ENCODE data around the gene UIMC1. TPM values are rescaled to one million over a fixed set of nuclear protein-coding genes. Genes with fewer than 3 reads are reported as not detected.

The UIMC1 gene
- polyA plus RNA-seq, 3 donors = 14.8 to 35.6 (median 19.1) TPM

DNA sequence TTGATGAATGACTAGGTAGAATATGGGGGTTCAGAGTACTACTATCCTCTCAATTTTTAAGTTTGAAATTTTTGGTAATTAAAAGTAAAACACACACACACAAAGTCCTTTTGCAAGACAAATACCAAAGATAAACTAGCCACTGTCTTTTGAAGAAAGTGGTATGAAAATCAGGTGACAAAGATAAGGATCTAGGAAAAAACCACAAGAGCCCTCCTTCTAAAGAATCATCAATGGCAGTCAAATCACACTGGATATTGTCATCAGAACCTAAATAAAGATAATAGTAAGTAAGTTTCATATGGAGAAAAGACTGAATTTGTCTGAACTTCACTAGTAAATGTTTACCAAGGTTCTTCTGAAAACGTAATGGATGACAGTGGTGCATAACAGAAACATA is 76.9 kb downstream of the UIMC1 start:
- Histone ChIP-seq H3K4me2 (replicated peaks; ENCODE audit: extremely low read depth, low read length, poor library complexity, severe bottlenecking) (no peak overlapping the region), H3K27me3 (ENCODE audit: control insufficient read depth in 2 of 2, insufficient read depth in 2 of 2, low read length in 2 of 2) (no peaks in the 10 kb centered on the region), H3K79me2 (ENCODE audit: insufficient read depth, low read length) (peaks cover 12% of the 10 kb centered on the region), H2AFZ (ENCODE audit: insufficient read depth, low read depth, low read length, poor library complexity, severe bottlenecking) (no peak overlapping the region), H3K27ac (ENCODE audit: low read depth in 1 of 2, low read length in 2 of 2) (no peak overlapping the region), H3K9me3 (replicated peaks in 1 of 2; ENCODE audit: control insufficient read depth in 1 of 2, insufficient read depth in 1 of 2, low read length in 2 of 2) (no peaks in the 10 kb centered on the region), H3K4me1 (ENCODE audit: control insufficient read depth in 1 of 2, insufficient read depth in 2 of 2, low read length in 2 of 2) (no peaks in the 10 kb centered on the region), H3K4me3 (replicated peaks in 1 of 3; ENCODE audit: low read depth in 2 of 3, low read length in 3 of 3) (no peak overlapping the region), H4K20me1 (ENCODE audit: insufficient read depth, low read length) (peaks cover 33% of the 10 kb centered on the region), H3K9ac (ENCODE audit: insufficient read depth, low read length, poor library complexity, severe bottlenecking) (no peak overlapping the region), H3K36me3 (replicated peaks in 1 of 2; ENCODE audit: control insufficient read depth in 1 of 2, insufficient read depth in 2 of 2, low read length in 2 of 2) (peaks cover 46 to 88% of the 10 kb centered on the region in 2 donors)
- Mint-ChIP-seq H3K9me3 (no peaks in the 10 kb centered on the region), H3K27ac (peak overlapping the region in 2 of 7 donors; percentile 12 to 15), H3K4me1 (no peaks in the 10 kb centered on the region), H3K4me3 (no peak overlapping the region), H3K36me3 (peaks cover 45 to 70% of the 10 kb centered on the region in 2 donors), H3K27me3 (ENCODE audit: low read depth in 3 of 3) (no peaks in the 10 kb centered on the region)
- intact Hi-C loops (cut with micrococcal nuclease) = loop anchor here in 1 of 2 donors (5.0 kb wide), 1 partner anchor 37 kb away; no protein-coding TSS in a partner anchor
- no peak for TF ChIP-seq CTCF (IDR thresholded peaks at IDR 0.05)
- WGBS (ENCODE audit: insufficient coverage) = no CpG with 5 or more reads among the region's 1 CpG
- DNase-seq = no peak

DNA sequence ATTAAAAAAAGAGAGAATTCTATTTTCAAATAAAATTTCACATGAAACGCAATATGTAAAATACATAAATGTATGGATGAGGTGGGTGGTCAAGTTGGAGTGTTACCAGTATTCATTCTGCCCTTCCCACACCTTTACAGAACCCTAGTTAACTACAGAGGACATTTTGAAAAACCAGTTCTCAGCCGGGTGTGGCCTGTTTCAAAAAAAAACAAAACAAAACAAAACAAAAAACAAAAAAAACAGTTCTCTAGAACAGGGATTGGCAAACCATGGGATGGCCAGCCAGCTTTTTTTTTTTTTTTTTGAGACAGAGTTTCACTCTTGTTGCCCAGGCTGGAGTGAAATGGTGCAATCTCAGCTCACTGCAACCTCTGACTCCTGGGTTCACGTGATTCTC is 79.0 kb downstream of the UIMC1 start:
- Mint-ChIP-seq H3K27me3 (ENCODE audit: low read depth in 3 of 3) (no peaks in the 10 kb centered on the region), H3K36me3 (peaks cover 46 to 70% of the 10 kb centered on the region in 2 donors), H3K4me3 (no peak overlapping the region), H3K4me1 (no peaks in the 10 kb centered on the region), H3K27ac (peak overlapping the region in 3 of 7 donors; percentile 46 to 71 (median 48)), H3K9me3 (no peaks in the 10 kb centered on the region)
- H3K27me3 ChIP-seq (ENCODE audit: control insufficient read depth in 2 of 2, insufficient read depth in 2 of 2, low read length in 2 of 2) = no peaks in the 10 kb centered on the region
- 100% methylated on average over 1 of the region's 3 CpGs for WGBS (ENCODE audit: insufficient coverage)
- no peak overlapping the region for H3K4me3 ChIP-seq (replicated peaks in 1 of 3; ENCODE audit: low read depth in 2 of 3, low read length in 3 of 3)
- peaks cover 31 to 80% of the 10 kb centered on the region in 2 donors for H3K36me3 ChIP-seq (replicated peaks in 1 of 2; ENCODE audit: control insufficient read depth in 1 of 2, insufficient read depth in 2 of 2, low read length in 2 of 2)
- no peak overlapping the region for H3K27ac ChIP-seq (ENCODE audit: low read depth in 1 of 2, low read length in 2 of 2)
- H3K9me3 ChIP-seq (replicated peaks in 1 of 2; ENCODE audit: control insufficient read depth in 1 of 2, insufficient read depth in 1 of 2, low read length in 2 of 2) = no peaks in the 10 kb centered on the region
- H2AFZ ChIP-seq (ENCODE audit: insufficient read depth, low read depth, low read length, poor library complexity, severe bottlenecking) = no peak overlapping the region
- H4K20me1 ChIP-seq (ENCODE audit: insufficient read depth, low read length) = peaks cover 26% of the 10 kb centered on the region
- H3K9ac ChIP-seq (ENCODE audit: insufficient read depth, low read length, poor library complexity, severe bottlenecking) = no peak overlapping the region
- H3K4me2 ChIP-seq (replicated peaks; ENCODE audit: extremely low read depth, low read length, poor library complexity, severe bottlenecking) = no peak overlapping the region
- no peak for TF ChIP-seq CTCF (IDR thresholded peaks at IDR 0.05)
- DNase-seq = no peak
- H3K4me1 ChIP-seq (ENCODE audit: control insufficient read depth in 1 of 2, insufficient read depth in 2 of 2, low read length in 2 of 2) = no peaks in the 10 kb centered on the region
- intact Hi-C loops (cut with micrococcal nuclease) = loop anchor here in 1 of 2 donors (5.0 kb wide), 1 partner anchor 35 kb away; no protein-coding TSS in a partner anchor
- H3K79me2 ChIP-seq (ENCODE audit: insufficient read depth, low read length) = peaks cover 20% of the 10 kb centered on the region

All from CD14-positive monocyte (primary cell).